HCT116 (cell line): ENCODE data around the gene ANO6. TPM values are rescaled to one million over a fixed set of nuclear protein-coding genes. Genes with fewer than 3 reads are reported as not detected.

Source experiments
- ATAC-seq: fragments of 200-7000 bp; cut with Tn5 transposase; 2 replicates; pipeline ENCODE4 v1.9.1; 2020; ENCODE audit warnings: mild to moderate bottlenecking, moderate library complexity
- BruUV-seq: library from RNA; stranded (reverse); fragments of 400-500 nt; replicated peaks from 2 replicates; lab custom pipeline; 2021; lab: Mats Ljungman, UMichigan
- CTCF ChIA-PET: fragments of 300-600 bp; sonication (Branson Sonifier 250); formaldehyde crosslinking; loops from one replicate; lab custom pipeline; 2021; ENCODE audit warnings: antibody characterized with exemption; lab: Charles Lee
- POLR2A ChIA-PET: fragments of 300-600, 350-600 bp; sonication (Branson Sonifier 250); formaldehyde crosslinking; loops from one replicate; lab custom pipeline; 2021; ENCODE audit warnings: antibody characterized with exemption; lab: Charles Lee
- RAD21 ChIA-PET, 2 experiments: fragments of 300-600 bp; sonication (Branson Sonifier 250); formaldehyde crosslinking; loops; one replicate each; lab custom pipeline; 2023; ENCODE audit warnings: low total read pairs in 2 of 2; ENCODE audit not compliant: uncharacterized antibody in 2 of 2, unreplicated experiment in 2 of 2, low non-redundant PET in 1 of 2; lab: Charles Lee
- DNase-seq: peaks from one replicate; pipeline ENCODE4 v3.0.0-alpha.2; 2010; ENCODE audit warnings: low read depth, low spot score
- H2AFZ ChIP-seq: fragments of 200-600 bp; shearing (Covaris generic), sonication (generic); 2 replicates; pipeline ENCODE4 v1.6.1; 2017; ENCODE audit warnings: low read depth, mixed run types, mixed read lengths, antibody characterized with exemption, low read length; ENCODE audit not compliant: poor library complexity, severe bottlenecking
- H3K27ac ChIP-seq: 2 replicates; pipeline ENCODE4 v1.5.1; 2012; ENCODE audit warnings: low read depth, low read length
- H3K27me3 ChIP-seq: fragments of 200-600 bp; sonication (generic); 2 replicates; pipeline ENCODE4 v1.6.1; 2016; ENCODE audit warnings: mixed run types, low read length, mixed read lengths; ENCODE audit not compliant: insufficient read depth
- H3K36me3 ChIP-seq, 2 experiments: fragments of 200-500 bp in 1 of 2; fragments of 200-600 bp in 1 of 2; sonication (Bioruptor generic) in 1 of 2; sonication (generic) in 1 of 2; 2 replicates each; pipeline versions ENCODE4 v1.5.1 to v1.6.1; 2014 to 2016; ENCODE audit warnings: low read length in 2 of 2, inconsistent platforms in 1 of 2, mixed read lengths in 1 of 2, mixed run types in 1 of 2; ENCODE audit not compliant: insufficient read depth in 2 of 2, control insufficient read depth in 1 of 2
- H3K4me1 ChIP-seq, 2 experiments: fragments of 200-600 bp in 1 of 2; sonication (generic) in 1 of 2; 2 replicates each; pipeline versions ENCODE4 v1.5.1 to v1.6.1; 2012 to 2017; ENCODE audit warnings: low read length in 2 of 2, inconsistent platforms in 1 of 2, mild to moderate bottlenecking in 1 of 2, mixed read lengths in 1 of 2, mixed run types in 1 of 2, moderate library complexity in 1 of 2; ENCODE audit not compliant: insufficient read depth in 2 of 2, control insufficient read depth in 1 of 2
- H3K4me2 ChIP-seq: fragments of 200-600 bp; sonication (generic); 2 replicates; pipeline ENCODE4 v1.6.1; 2017; ENCODE audit warnings: mixed run types, low read length, mixed read lengths
- H3K4me3 ChIP-seq, 2 experiments: fragments of 200-600 bp in 1 of 2; sonication (generic) in 1 of 2; replicated peaks in 1 of 2; 2 replicates each; pipeline ENCODE4 v1.5.1; 2011 to 2016; ENCODE audit warnings: low read length in 2 of 2, control low read depth in 1 of 2, low read depth in 1 of 2, mild to moderate bottlenecking in 1 of 2, mixed read lengths in 1 of 2, mixed run types in 1 of 2
- H3K79me2 ChIP-seq: fragments of 200-600 bp; sonication (generic); 2 replicates; pipeline ENCODE4 v1.6.1; 2017; ENCODE audit warnings: mild to moderate bottlenecking, mixed run types, low read length, moderate library complexity, mixed read lengths; ENCODE audit not compliant: insufficient read depth
- H3K9ac ChIP-seq: fragments of 200-600 bp; sonication (generic); 2 replicates; pipeline ENCODE4 v1.6.1; 2016; ENCODE audit warnings: low read length, mixed read lengths
- H3K9me2 ChIP-seq: fragments of 200-600 bp; sonication (generic), shearing (Covaris generic); 2 replicates; pipeline ENCODE4 v1.6.1; 2017; ENCODE audit warnings: mixed run types, mild to moderate bottlenecking, moderate library complexity; ENCODE audit not compliant: insufficient read depth
- H3K9me3 ChIP-seq, 2 experiments: fragments of 200-500 bp in 1 of 2; fragments of 200-600 bp in 1 of 2; sonication (Bioruptor generic) in 1 of 2; sonication (generic) in 1 of 2; 2 replicates each; pipeline ENCODE4 v1.6.1; 2014 to 2017; ENCODE audit warnings: low read length in 2 of 2, mixed read lengths in 2 of 2, inconsistent platforms in 1 of 2, low read depth in 1 of 2, mild to moderate bottlenecking in 1 of 2, mixed run types in 1 of 2, moderate library complexity in 1 of 2; ENCODE audit not compliant: control insufficient read depth in 1 of 2, insufficient read depth in 1 of 2
- H4K20me1 ChIP-seq: fragments of 200-600 bp; sonication (generic), shearing (Covaris generic); 2 replicates; pipeline ENCODE4 v1.6.1; 2017; ENCODE audit warnings: mixed run types, mild to moderate bottlenecking, moderate library complexity; ENCODE audit not compliant: insufficient read depth
- CBX3 ChIP-seq: IDR thresholded peaks from 2 replicates; pipeline ENCODE4 v1.6.1; 2012; ENCODE audit warnings: low read depth
- CEBPB ChIP-seq: IDR thresholded peaks from 2 replicates; pipeline ENCODE4 v1.6.1; 2012; ENCODE audit warnings: low read depth
- ELF1 ChIP-seq: IDR thresholded peaks from 2 replicates; pipeline ENCODE4 v1.6.1; 2012; ENCODE audit warnings: low read depth, borderline replicate concordance
- EZH2 ChIP-seq: fragments of 200-600 bp; sonication (generic); IDR thresholded peaks from 2 replicates; pipeline ENCODE4 v1.6.1; 2017; ENCODE audit warnings: antibody characterized with exemption, mixed run types
- EZH2phosphoT487 ChIP-seq: fragments of 200-600 bp; IDR thresholded peaks from 2 replicates; pipeline ENCODE4 v1.6.1; 2018; ENCODE audit warnings: antibody characterized with exemption, borderline replicate concordance
- FOSL1 ChIP-seq: IDR thresholded peaks from 2 replicates; pipeline ENCODE4 v1.6.1; 2012; ENCODE audit warnings: low read depth
- JUND ChIP-seq: IDR thresholded peaks from 2 replicates; pipeline ENCODE4 v1.6.1; 2012
- POLR2A ChIP-seq: IDR thresholded peaks from 2 replicates; pipeline ENCODE4 v1.7.0; 2011; ENCODE audit warnings: borderline replicate concordance; ENCODE audit not compliant: insufficient read depth, insufficient read length; ENCODE audit errors: extremely low read depth
- POLR2AphosphoS5 ChIP-seq: IDR thresholded peaks from 2 replicates; pipeline ENCODE4 v1.6.1; 2011; ENCODE audit warnings: mild to moderate bottlenecking, low read depth, low read length, moderate library complexity
- RAD21 ChIP-seq: IDR thresholded peaks from 2 replicates; pipeline ENCODE4 v1.6.1; 2012; ENCODE audit warnings: low read depth, mild to moderate bottlenecking
- ZNF274 ChIP-seq: fragments of 200-500 bp; sonication (Bioruptor generic); IDR thresholded peaks from 2 replicates; pipeline ENCODE4 v1.6.1; 2014; ENCODE audit warnings: mild to moderate bottlenecking, low read depth, low read length, inconsistent platforms
- intact Hi-C: fragments of 100-400 bp; cut with micrococcal nuclease; formaldehyde crosslinking; loops from 2 replicates; pipeline ENCODE4 v1.10.0; 2022
- total RNA-seq: library from RNA; stranded (reverse); gene quantifications from one replicate; pipeline ENCODE4 v1.2.1, GENCODE V29; 2021; ENCODE audit not compliant: unreplicated experiment
- TF ChIP-seq, protein P1 (sequence below), 3 experiments: fragments of 200-600 bp in 1 of 3; sonication (generic) in 1 of 3; IDR thresholded peaks in 2 of 3; conservative IDR thresholded peaks in 1 of 3; 2 replicates each; pipeline ENCODE4 v1.5.1; 2012 to 2017; ENCODE audit warnings: low read depth in 2 of 3, low read length in 2 of 3, antibody characterized with exemption in 1 of 3, borderline replicate concordance in 1 of 3, control low read depth in 1 of 3, mild to moderate bottlenecking in 1 of 3, mixed read lengths in 1 of 3, mixed run types in 1 of 3, moderate library complexity in 1 of 3; ENCODE audit not compliant: insufficient read depth in 1 of 3
- TF ChIP-seq, protein P2 (sequence below): IDR thresholded peaks from 2 replicates; pipeline ENCODE4 v1.6.1; 2011; ENCODE audit warnings: mild to moderate bottlenecking, low read length, moderate library complexity; ENCODE audit not compliant: insufficient replicate concordance; ENCODE audit errors: extremely low read depth
- TF ChIP-seq, protein P3 (sequence below): IDR thresholded peaks from 2 replicates; pipeline ENCODE4 v1.6.1; 2012; ENCODE audit warnings: low read depth

ANO6 gene
- total RNA-seq, 1 experiment from 2014 or later: 36.7 TPM

- Histone ChIP-seq H4K20me1 (no peaks in the 10 kb centered on the region), H3K4me1 (peaks cover 0 to 24% of the 10 kb centered on the region in 2 experiments; a peak in 2 of 4 replicates), H3K4me2 (no peak overlapping the region), H3K9ac (no peak overlapping the region), H3K4me3 (no peak overlapping the region), H2AFZ (no peak overlapping the region), H3K9me2 (no peaks in the 10 kb centered on the region), H3K36me3 (peaks cover 0 to 2% of the 10 kb centered on the region in 2 experiments; a peak in 1 of 4 replicates), H3K27me3 (no peaks in the 10 kb centered on the region), H3K27ac (no peak overlapping the region), H3K9me3 (no peaks in the 10 kb centered on the region), H3K79me2 (no peaks in the 10 kb centered on the region)
- no TSS peak for BruUV-seq
- peak; percentile 3 for DNase-seq
- CTCF ChIA-PET: no interaction called here
- intact Hi-C loops: no loop called here
- POLR2A ChIA-PET: no interaction called here
- ATAC-seq: no peak
- RAD21 ChIA-PET: no interaction called here
- no peak for TF ChIP-seq JUND
- TF ChIP-seq FOSL1: no peak
- TF ChIP-seq, protein P1, sequence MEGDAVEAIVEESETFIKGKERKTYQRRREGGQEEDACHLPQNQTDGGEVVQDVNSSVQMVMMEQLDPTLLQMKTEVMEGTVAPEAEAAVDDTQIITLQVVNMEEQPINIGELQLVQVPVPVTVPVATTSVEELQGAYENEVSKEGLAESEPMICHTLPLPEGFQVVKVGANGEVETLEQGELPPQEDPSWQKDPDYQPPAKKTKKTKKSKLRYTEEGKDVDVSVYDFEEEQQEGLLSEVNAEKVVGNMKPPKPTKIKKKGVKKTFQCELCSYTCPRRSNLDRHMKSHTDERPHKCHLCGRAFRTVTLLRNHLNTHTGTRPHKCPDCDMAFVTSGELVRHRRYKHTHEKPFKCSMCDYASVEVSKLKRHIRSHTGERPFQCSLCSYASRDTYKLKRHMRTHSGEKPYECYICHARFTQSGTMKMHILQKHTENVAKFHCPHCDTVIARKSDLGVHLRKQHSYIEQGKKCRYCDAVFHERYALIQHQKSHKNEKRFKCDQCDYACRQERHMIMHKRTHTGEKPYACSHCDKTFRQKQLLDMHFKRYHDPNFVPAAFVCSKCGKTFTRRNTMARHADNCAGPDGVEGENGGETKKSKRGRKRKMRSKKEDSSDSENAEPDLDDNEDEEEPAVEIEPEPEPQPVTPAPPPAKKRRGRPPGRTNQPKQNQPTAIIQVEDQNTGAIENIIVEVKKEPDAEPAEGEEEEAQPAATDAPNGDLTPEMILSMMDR (IDR thresholded peaks at IDR 0.05 in 2 of 3, conservative IDR thresholded peaks at IDR 0.05 in 1 of 3; ENCODE audit: borderline replicate concordance in 1 of 3, insufficient read depth in 1 of 3, low read depth in 2 of 3, low read length in 2 of 3): no peak
- TF ChIP-seq POLR2AphosphoS5: no peak
- no peak for TF ChIP-seq ZNF274
- TF ChIP-seq RAD21: no peak
- TF ChIP-seq EZH2: no peak
- TF ChIP-seq CBX3: no peak
- TF ChIP-seq EZH2phosphoT487: no peak
- no peak for TF ChIP-seq CEBPB
- no peak for TF ChIP-seq ELF1
- no peak for TF ChIP-seq POLR2A
- TF ChIP-seq, protein P2, sequence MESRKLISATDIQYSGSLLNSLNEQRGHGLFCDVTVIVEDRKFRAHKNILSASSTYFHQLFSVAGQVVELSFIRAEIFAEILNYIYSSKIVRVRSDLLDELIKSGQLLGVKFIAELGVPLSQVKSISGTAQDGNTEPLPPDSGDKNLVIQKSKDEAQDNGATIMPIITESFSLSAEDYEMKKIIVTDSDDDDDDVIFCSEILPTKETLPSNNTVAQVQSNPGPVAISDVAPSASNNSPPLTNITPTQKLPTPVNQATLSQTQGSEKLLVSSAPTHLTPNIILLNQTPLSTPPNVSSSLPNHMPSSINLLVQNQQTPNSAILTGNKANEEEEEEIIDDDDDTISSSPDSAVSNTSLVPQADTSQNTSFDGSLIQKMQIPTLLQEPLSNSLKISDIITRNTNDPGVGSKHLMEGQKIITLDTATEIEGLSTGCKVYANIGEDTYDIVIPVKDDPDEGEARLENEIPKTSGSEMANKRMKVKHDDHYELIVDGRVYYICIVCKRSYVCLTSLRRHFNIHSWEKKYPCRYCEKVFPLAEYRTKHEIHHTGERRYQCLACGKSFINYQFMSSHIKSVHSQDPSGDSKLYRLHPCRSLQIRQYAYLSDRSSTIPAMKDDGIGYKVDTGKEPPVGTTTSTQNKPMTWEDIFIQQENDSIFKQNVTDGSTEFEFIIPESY: no peak
- TF ChIP-seq, protein P3, sequence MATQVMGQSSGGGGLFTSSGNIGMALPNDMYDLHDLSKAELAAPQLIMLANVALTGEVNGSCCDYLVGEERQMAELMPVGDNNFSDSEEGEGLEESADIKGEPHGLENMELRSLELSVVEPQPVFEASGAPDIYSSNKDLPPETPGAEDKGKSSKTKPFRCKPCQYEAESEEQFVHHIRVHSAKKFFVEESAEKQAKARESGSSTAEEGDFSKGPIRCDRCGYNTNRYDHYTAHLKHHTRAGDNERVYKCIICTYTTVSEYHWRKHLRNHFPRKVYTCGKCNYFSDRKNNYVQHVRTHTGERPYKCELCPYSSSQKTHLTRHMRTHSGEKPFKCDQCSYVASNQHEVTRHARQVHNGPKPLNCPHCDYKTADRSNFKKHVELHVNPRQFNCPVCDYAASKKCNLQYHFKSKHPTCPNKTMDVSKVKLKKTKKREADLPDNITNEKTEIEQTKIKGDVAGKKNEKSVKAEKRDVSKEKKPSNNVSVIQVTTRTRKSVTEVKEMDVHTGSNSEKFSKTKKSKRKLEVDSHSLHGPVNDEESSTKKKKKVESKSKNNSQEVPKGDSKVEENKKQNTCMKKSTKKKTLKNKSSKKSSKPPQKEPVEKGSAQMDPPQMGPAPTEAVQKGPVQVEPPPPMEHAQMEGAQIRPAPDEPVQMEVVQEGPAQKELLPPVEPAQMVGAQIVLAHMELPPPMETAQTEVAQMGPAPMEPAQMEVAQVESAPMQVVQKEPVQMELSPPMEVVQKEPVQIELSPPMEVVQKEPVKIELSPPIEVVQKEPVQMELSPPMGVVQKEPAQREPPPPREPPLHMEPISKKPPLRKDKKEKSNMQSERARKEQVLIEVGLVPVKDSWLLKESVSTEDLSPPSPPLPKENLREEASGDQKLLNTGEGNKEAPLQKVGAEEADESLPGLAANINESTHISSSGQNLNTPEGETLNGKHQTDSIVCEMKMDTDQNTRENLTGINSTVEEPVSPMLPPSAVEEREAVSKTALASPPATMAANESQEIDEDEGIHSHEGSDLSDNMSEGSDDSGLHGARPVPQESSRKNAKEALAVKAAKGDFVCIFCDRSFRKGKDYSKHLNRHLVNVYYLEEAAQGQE: no peak
These were observed 163.4 kb downstream of the ANO6 start for GRCh38 chr12:45379261-45379660.
